ENCODE data around the gene DIPK1C.

- TF ChIP-seq EGR1 (IDR thresholded peaks at IDR 0.05; ENCODE audit: low read depth) = no peak
- TF ChIP-seq, protein P1, sequence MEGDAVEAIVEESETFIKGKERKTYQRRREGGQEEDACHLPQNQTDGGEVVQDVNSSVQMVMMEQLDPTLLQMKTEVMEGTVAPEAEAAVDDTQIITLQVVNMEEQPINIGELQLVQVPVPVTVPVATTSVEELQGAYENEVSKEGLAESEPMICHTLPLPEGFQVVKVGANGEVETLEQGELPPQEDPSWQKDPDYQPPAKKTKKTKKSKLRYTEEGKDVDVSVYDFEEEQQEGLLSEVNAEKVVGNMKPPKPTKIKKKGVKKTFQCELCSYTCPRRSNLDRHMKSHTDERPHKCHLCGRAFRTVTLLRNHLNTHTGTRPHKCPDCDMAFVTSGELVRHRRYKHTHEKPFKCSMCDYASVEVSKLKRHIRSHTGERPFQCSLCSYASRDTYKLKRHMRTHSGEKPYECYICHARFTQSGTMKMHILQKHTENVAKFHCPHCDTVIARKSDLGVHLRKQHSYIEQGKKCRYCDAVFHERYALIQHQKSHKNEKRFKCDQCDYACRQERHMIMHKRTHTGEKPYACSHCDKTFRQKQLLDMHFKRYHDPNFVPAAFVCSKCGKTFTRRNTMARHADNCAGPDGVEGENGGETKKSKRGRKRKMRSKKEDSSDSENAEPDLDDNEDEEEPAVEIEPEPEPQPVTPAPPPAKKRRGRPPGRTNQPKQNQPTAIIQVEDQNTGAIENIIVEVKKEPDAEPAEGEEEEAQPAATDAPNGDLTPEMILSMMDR (IDR thresholded peaks at IDR 0.05 in 2 of 3, conservative IDR thresholded peaks at IDR 0.05 in 1 of 3; ENCODE audit: borderline replicate concordance in 1 of 3, insufficient read depth in 1 of 3, low read depth in 2 of 3, low read length in 2 of 3) = no peak
- TF ChIP-seq EZH2 (IDR thresholded peaks at IDR 0.05) = no peak
- TF ChIP-seq ATF3 (IDR thresholded peaks at IDR 0.05) = no peak
- TF ChIP-seq CEBPB (IDR thresholded peaks at IDR 0.05; ENCODE audit: low read depth) = no peak
- TF ChIP-seq REST (IDR thresholded peaks at IDR 0.05; ENCODE audit: low read depth) = no peak
- TF ChIP-seq SP1 (IDR thresholded peaks at IDR 0.05; ENCODE audit: low read depth) = no peak
- TF ChIP-seq MAX (IDR thresholded peaks at IDR 0.05) = no peak
- TF ChIP-seq POLR2A (IDR thresholded peaks at IDR 0.05; ENCODE audit: borderline replicate concordance, extremely low read depth, insufficient read depth, insufficient read length) = no peak
Observed at GRCh38 chr18:74440808-74441427, 16.2 kb downstream of the DIPK1C start.
